ENCODE results near the gene ITSN1. TPM values are rescaled to one million over a fixed set of nuclear protein-coding genes. Genes with fewer than 3 reads are reported as not detected.

ITSN1 gene
- total RNA-seq, 4 donors from 2014 or later = 29.6 to 42.2 (median 41.1) TPM

GRCh38 chr21:33685613-33686197 lies 43.4 kb downstream of the ITSN1 start:
- no peak for DNase-seq
- Histone ChIP-seq H3K36me3 (no peaks in the 10 kb centered on the region), H3K4me3 (replicated peaks in 1 of 3) (no peak overlapping the region), H3K4me1 (peaks cover 42 to 52% of the 10 kb centered on the region in 2 donors), H3K27ac (peak overlapping the region; percentile 61 to 76 (median 72)), H3K9me3 (no peaks in the 10 kb centered on the region), H3K27me3 (no peaks in the 10 kb centered on the region)
- intact Hi-C loops (cut with DNase I) = no loop called here
- TF ChIP-seq, protein P1, sequence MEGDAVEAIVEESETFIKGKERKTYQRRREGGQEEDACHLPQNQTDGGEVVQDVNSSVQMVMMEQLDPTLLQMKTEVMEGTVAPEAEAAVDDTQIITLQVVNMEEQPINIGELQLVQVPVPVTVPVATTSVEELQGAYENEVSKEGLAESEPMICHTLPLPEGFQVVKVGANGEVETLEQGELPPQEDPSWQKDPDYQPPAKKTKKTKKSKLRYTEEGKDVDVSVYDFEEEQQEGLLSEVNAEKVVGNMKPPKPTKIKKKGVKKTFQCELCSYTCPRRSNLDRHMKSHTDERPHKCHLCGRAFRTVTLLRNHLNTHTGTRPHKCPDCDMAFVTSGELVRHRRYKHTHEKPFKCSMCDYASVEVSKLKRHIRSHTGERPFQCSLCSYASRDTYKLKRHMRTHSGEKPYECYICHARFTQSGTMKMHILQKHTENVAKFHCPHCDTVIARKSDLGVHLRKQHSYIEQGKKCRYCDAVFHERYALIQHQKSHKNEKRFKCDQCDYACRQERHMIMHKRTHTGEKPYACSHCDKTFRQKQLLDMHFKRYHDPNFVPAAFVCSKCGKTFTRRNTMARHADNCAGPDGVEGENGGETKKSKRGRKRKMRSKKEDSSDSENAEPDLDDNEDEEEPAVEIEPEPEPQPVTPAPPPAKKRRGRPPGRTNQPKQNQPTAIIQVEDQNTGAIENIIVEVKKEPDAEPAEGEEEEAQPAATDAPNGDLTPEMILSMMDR (IDR thresholded peaks at IDR 0.05) = no peak
- no peak for TF ChIP-seq POLR2A (IDR thresholded peaks at IDR 0.05)

DNA sequence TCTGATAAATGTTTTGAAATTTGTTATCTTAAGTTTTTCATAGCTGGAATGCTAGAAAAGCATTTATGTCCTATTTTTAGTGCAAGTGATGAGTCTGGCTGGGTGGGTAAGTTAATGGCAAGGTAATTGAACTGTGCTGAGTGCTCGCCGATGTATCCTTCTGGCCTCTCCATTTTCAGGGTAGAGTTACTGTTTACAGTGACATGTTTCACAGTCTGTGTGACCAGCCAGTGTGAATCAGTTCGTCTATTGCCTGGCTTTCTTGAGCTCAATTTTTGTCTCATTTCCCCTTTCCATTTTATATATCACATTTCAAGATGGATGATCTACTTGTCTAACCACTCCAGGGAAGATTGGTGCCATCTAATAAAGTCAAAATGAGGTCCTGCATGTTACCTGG lies 44.1 kb downstream of the ITSN1 start:
- Histone ChIP-seq H3K36me3 (no peaks in the 10 kb centered on the region), H3K27ac (peak overlapping the region; percentile 61 to 76 (median 72)), H3K9me3 (no peaks in the 10 kb centered on the region), H3K27me3 (no peaks in the 10 kb centered on the region), H3K4me3 (replicated peaks in 1 of 3) (no peak overlapping the region), H3K4me1 (peaks cover 42 to 52% of the 10 kb centered on the region in 2 donors)
- DNase-seq = no peak
- intact Hi-C loops (cut with DNase I) = no loop called here
- 83 to 87% methylated on average over 3 of the region's 3 CpGs for WGBS, 2 donors
- TF ChIP-seq, protein P1 (IDR thresholded peaks at IDR 0.05) = no peak
- TF ChIP-seq POLR2A (IDR thresholded peaks at IDR 0.05) = no peak

- H3K4me1 ChIP-seq = peaks cover 42 to 52% of the 10 kb centered on the region in 2 donors
- H3K9me3 ChIP-seq = no peaks in the 10 kb centered on the region
- H3K36me3 ChIP-seq = no peaks in the 10 kb centered on the region
- intact Hi-C loops (cut with DNase I) = no loop called here
- H3K27me3 ChIP-seq = no peaks in the 10 kb centered on the region
- H3K27ac ChIP-seq = no peak overlapping the region
- TF ChIP-seq, protein P1 (IDR thresholded peaks at IDR 0.05) = no peak
- TF ChIP-seq POLR2A (IDR thresholded peaks at IDR 0.05) = no peak
- WGBS, 2 donors = 75 to 80% methylated on average over 3 of the region's 3 CpGs
- no peak for DNase-seq
- no peak overlapping the region for H3K4me3 ChIP-seq (replicated peaks in 1 of 3)
Measured at GRCh38 chr21:33687634-33688033, 45.3 kb downstream of the ITSN1 start.

GRCh38 chr21:33688353-33688752 lies 46.1 kb downstream of the ITSN1 start:
- Histone ChIP-seq H3K4me3 (replicated peaks in 1 of 3) (no peak overlapping the region), H3K4me1 (peaks cover 38 to 49% of the 10 kb centered on the region in 2 donors), H3K36me3 (no peaks in the 10 kb centered on the region), H3K27me3 (no peaks in the 10 kb centered on the region), H3K27ac (no peak overlapping the region), H3K9me3 (no peaks in the 10 kb centered on the region)
- TF ChIP-seq, protein P1 (IDR thresholded peaks at IDR 0.05) = no peak
- TF ChIP-seq POLR2A (IDR thresholded peaks at IDR 0.05) = no peak
- no peak for DNase-seq
- intact Hi-C loops (cut with DNase I) = no loop called here
- 76 to 86% methylated on average over 1 of the region's 1 CpG for WGBS, 2 donors

- H3K4me3 ChIP-seq (replicated peaks in 1 of 3) = no peak overlapping the region
- WGBS, 2 donors = 83% methylated on average over 5 of the region's 5 CpGs
- TF ChIP-seq, protein P1 (IDR thresholded peaks at IDR 0.05) = no peak
Measured at GRCh38 chr21:33690874-33691273, 48.6 kb downstream of the ITSN1 start.

More at GRCh38 chr21:33690874-33691273, 48.6 kb downstream of the ITSN1 start:
- no peaks in the 10 kb centered on the region for H3K27me3 ChIP-seq
- intact Hi-C loops (cut with DNase I) = no loop called here
- no peak overlapping the region for H3K27ac ChIP-seq
- no peak for DNase-seq
- peaks cover 19 to 25% of the 10 kb centered on the region in 2 donors for H3K4me1 ChIP-seq
- H3K9me3 ChIP-seq = no peaks in the 10 kb centered on the region
- H3K36me3 ChIP-seq = no peaks in the 10 kb centered on the region

All from thyroid gland (tissue), 4 donors.